ENCODE data around the gene RBM38.

DNA sequence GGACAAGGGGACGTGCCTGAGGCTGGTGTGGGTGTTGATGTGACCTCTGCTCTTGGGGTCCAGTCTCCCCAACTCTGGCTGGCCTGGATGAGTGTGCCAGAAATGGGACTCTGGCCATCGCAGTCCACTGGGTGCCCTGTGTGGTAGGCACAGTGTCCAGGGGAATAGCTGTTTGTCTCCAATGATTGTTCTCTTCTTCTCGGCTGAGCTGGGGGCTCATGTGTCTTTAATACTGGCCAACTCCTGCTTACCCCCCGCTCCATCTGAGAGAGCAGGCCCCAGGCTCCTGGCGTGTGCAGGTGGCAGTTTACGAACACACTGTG lies 45.0 kb downstream of the RBM38 start:
- TF ChIP-seq CHCHD3 (CRISPR knock-in tag; IDR thresholded peaks at IDR 0.05) = no peak
- TF ChIP-seq, protein P1, sequence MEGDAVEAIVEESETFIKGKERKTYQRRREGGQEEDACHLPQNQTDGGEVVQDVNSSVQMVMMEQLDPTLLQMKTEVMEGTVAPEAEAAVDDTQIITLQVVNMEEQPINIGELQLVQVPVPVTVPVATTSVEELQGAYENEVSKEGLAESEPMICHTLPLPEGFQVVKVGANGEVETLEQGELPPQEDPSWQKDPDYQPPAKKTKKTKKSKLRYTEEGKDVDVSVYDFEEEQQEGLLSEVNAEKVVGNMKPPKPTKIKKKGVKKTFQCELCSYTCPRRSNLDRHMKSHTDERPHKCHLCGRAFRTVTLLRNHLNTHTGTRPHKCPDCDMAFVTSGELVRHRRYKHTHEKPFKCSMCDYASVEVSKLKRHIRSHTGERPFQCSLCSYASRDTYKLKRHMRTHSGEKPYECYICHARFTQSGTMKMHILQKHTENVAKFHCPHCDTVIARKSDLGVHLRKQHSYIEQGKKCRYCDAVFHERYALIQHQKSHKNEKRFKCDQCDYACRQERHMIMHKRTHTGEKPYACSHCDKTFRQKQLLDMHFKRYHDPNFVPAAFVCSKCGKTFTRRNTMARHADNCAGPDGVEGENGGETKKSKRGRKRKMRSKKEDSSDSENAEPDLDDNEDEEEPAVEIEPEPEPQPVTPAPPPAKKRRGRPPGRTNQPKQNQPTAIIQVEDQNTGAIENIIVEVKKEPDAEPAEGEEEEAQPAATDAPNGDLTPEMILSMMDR (CRISPR knock-in tag; IDR thresholded peaks at IDR 0.05) = no peak
- TF ChIP-seq, protein P2, sequence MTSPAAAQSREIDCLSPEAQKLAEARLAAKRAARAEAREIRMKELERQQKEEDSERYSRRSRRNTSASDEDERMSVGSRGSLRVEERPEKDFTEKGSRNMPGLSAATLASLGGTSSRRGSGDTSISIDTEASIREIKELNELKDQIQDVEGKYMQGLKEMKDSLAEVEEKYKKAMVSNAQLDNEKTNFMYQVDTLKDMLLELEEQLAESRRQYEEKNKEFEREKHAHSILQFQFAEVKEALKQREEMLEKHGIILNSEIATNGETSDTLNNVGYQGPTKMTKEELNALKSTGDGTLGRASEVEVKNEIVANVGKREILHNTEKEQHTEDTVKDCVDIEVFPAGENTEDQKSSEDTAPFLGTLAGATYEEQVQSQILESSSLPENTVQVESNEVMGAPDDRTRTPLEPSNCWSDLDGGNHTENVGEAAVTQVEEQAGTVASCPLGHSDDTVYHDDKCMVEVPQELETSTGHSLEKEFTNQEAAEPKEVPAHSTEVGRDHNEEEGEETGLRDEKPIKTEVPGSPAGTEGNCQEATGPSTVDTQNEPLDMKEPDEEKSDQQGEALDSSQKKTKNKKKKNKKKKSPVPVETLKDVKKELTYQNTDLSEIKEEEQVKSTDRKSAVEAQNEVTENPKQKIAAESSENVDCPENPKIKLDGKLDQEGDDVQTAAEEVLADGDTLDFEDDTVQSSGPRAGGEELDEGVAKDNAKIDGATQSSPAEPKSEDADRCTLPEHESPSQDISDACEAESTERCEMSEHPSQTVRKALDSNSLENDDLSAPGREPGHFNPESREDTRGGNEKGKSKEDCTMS (CRISPR knock-in tag; conservative IDR thresholded peaks at IDR 0.05) = no peak
- TF ChIP-seq EED (CRISPR knock-in tag; IDR thresholded peaks at IDR 0.05) = no peak
- no peak for TF ChIP-seq ZNF253 (CRISPR knock-in tag; IDR thresholded peaks at IDR 0.05; ENCODE audit: borderline replicate concordance)
- TF ChIP-seq, protein P3, sequence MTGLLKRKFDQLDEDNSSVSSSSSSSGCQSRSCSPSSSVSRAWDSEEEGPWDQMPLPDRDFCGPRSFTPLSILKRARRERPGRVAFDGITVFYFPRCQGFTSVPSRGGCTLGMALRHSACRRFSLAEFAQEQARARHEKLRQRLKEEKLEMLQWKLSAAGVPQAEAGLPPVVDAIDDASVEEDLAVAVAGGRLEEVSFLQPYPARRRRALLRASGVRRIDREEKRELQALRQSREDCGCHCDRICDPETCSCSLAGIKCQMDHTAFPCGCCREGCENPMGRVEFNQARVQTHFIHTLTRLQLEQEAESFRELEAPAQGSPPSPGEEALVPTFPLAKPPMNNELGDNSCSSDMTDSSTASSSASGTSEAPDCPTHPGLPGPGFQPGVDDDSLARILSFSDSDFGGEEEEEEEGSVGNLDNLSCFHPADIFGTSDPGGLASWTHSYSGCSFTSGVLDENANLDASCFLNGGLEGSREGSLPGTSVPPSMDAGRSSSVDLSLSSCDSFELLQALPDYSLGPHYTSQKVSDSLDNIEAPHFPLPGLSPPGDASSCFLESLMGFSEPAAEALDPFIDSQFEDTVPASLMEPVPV (CRISPR knock-in tag; IDR thresholded peaks at IDR 0.05) = no peak
- TF ChIP-seq, protein P4, sequence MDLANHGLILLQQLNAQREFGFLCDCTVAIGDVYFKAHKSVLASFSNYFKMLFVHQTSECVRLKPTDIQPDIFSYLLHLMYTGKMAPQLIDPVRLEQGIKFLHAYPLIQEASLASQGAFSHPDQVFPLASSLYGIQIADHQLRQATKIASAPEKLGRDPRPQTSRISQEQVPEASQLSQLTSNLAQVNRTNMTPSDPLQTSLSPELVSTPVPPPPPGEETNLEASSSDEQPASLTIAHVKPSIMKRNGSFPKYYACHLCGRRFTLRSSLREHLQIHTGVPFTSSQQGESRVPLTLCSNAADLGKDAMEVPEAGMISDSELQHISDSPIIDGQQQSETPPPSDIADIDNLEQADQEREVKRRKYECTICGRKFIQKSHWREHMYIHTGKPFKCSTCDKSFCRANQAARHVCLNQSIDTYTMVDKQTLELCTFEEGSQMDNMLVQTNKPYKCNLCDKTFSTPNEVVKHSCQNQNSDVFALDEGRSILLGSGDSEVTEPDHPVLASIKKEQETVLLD (CRISPR knock-in tag; IDR thresholded peaks at IDR 0.05; ENCODE audit: low read depth) = no peak
- no peak for TF ChIP-seq PCBP2 (optimal IDR thresholded peaks at IDR 0.05; ENCODE audit: low read depth, low read length, poor library complexity, severe bottlenecking)
- no peak for TF ChIP-seq ZNF430 (CRISPR knock-in tag; IDR thresholded peaks at IDR 0.05)
- no peak for TF ChIP-seq ZNF567 (CRISPR knock-in tag; IDR thresholded peaks at IDR 0.05; ENCODE audit: borderline replicate concordance)
